Caco-2 (cell line): ENCODE measurements around the gene ATG16L2. TPM values are rescaled to one million over a fixed set of nuclear protein-coding genes. Genes with fewer than 3 reads are reported as not detected.

Experiments used
- BruUV-seq: library from RNA; stranded (reverse); fragments of 400-500 nt; replicated peaks from 2 replicates; lab custom pipeline; 2021; lab: Mats Ljungman, UMichigan
- CTCF ChIA-PET: fragments of 300-600 bp; sonication (Branson Sonifier 250); formaldehyde crosslinking; loops from one replicate; lab custom pipeline; 2022; ENCODE audit warnings: antibody characterized with exemption; lab: Charles Lee
- POLR2A ChIA-PET: fragments of 300-600 bp; sonication (Branson Sonifier 250); formaldehyde crosslinking; loops from one replicate; lab custom pipeline; 2022; ENCODE audit warnings: antibody characterized with exemption; lab: Charles Lee
- DNase-seq, 2 experiments: peaks; one replicate each; pipeline versions ENCODE4 v3.0.0 to v3.0.0-alpha.2; 2020 to 2022
- H3K27me3 ChIP-seq: replicated peaks from 2 replicates; pipeline ENCODE4 v1.6.0; 2011; ENCODE audit warnings: low read length; ENCODE audit not compliant: control insufficient read depth, insufficient read depth
- H3K36me3 ChIP-seq: 2 replicates; pipeline ENCODE4 v1.5.1; 2011; ENCODE audit warnings: low read length; ENCODE audit not compliant: control insufficient read depth, insufficient read depth
- H3K4me1 ChIP-seq: fragments of 250-450 bp; sonication (Bioruptor Pico); 2 replicates; pipeline ENCODE4 v1.5.1; 2020; ENCODE audit warnings: mild to moderate bottlenecking
- H3K4me3 ChIP-seq: 2 replicates; pipeline ENCODE4 v1.5.1; 2011; ENCODE audit warnings: low read depth, mild to moderate bottlenecking, control low read depth, low read length
- H3K9me3 ChIP-seq: fragments of 250-450 bp; sonication (Bioruptor Pico); 2 replicates; pipeline ENCODE4 v1.5.1; 2020; ENCODE audit warnings: mild to moderate bottlenecking, moderate library complexity
- H3K27ac Mint-ChIP-seq: one replicate; pipeline ENCODE4 v1.8.0; 2022; ENCODE audit warnings: mixed read lengths; ENCODE audit not compliant: unreplicated experiment
- H3K27me3 Mint-ChIP-seq: one replicate; pipeline ENCODE4 v1.8.0; 2022; ENCODE audit warnings: mixed read lengths; ENCODE audit not compliant: insufficient read depth, unreplicated experiment
- H3K36me3 Mint-ChIP-seq: one replicate; pipeline ENCODE4 v1.8.0; 2022; ENCODE audit warnings: mild to moderate bottlenecking, mixed read lengths; ENCODE audit not compliant: insufficient read depth, unreplicated experiment
- H3K4me1 Mint-ChIP-seq: one replicate; pipeline ENCODE4 v1.8.0; 2022; ENCODE audit warnings: low read depth, mixed read lengths; ENCODE audit not compliant: unreplicated experiment
- H3K4me3 Mint-ChIP-seq: one replicate; pipeline ENCODE4 v1.8.0; 2022; ENCODE audit warnings: mild to moderate bottlenecking, moderate library complexity, mixed read lengths; ENCODE audit not compliant: unreplicated experiment
- H3K9me3 Mint-ChIP-seq: one replicate; pipeline ENCODE4 v1.8.0; 2022; ENCODE audit warnings: mixed read lengths; ENCODE audit not compliant: unreplicated experiment
- CTCF ChIP-seq, 2 experiments: fragments of 200-600 bp in 1 of 2; IDR thresholded peaks; 1 replicate in 1 of 2; 2 replicates in 1 of 2; pipeline versions ENCODE4 v1.5.1 to v1.8.0; 2011 to 2022; ENCODE audit warnings: antibody characterized with exemption in 1 of 2, control low read depth in 1 of 2, inconsistent platforms in 1 of 2, low read depth in 1 of 2, low read length in 1 of 2, mild to moderate bottlenecking in 1 of 2, moderate library complexity in 1 of 2; ENCODE audit not compliant: insufficient read depth in 1 of 2, severe bottlenecking in 1 of 2, unreplicated experiment in 1 of 2
- intact Hi-C: fragments of 100-400 bp; cut with micrococcal nuclease; formaldehyde crosslinking; loops from one replicate; pipeline ENCODE4 v1.10.0; 2022; ENCODE audit not compliant: unreplicated experiment
- total RNA-seq: library from RNA; stranded (reverse); gene quantifications from 2 replicates; pipeline ENCODE4 v1.2.3, GENCODE V29; 2022

The ATG16L2 gene
- total RNA-seq, 1 experiment from 2014 or later, result 19.3 TPM

GRCh38 chr11:72792437-72793021, 21.7 kb upstream of the ATG16L2 start:
- Histone ChIP-seq H3K9me3 (no peaks in the 10 kb centered on the region), H3K4me3 (no peak overlapping the region), H3K4me1 (peaks cover 38% of the 10 kb centered on the region), H3K27me3 (no peaks in the 10 kb centered on the region), H3K36me3 (0 out of 2 replicates have a peak, but pooled peaks cover 2% of the 10 kb centered on the region)
- H3K4me1 Mint-ChIP-seq, result peaks cover 30% of the 10 kb centered on the region
- peak overlapping the region; percentile 91 for H3K27ac Mint-ChIP-seq
- no TSS peak for BruUV-seq
- peak in 1 of 2 experiments; percentile 3 for TF ChIP-seq CTCF (IDR thresholded peaks at IDR 0.05; ENCODE audit: insufficient read depth in 1 of 2, low read depth in 1 of 2, low read length in 1 of 2, severe bottlenecking in 1 of 2, unreplicated experiment in 1 of 2)
- H3K9me3 Mint-ChIP-seq, result no peaks in the 10 kb centered on the region
- intact Hi-C loops, result loop anchor here (1.0 kb wide), 3 partner anchors 13 to 40 kb away; partner anchors contain the start of gene ARAP1
- DNase-seq, result no peak
- ChIA-PET CTCF (interaction anchor here (0.7 to 4.0 kb wide), 3 partner anchors 13 to 67 kb away, joined by 3 to 74 read pairs (median 12); no protein-coding TSS in a partner anchor), POLR2A (interaction anchor here (0.6 to 1.4 kb wide), 3 partner anchors 14 to 67 kb away, joined by 3 to 6 read pairs (median 3); no protein-coding TSS in a partner anchor)
- H3K36me3 Mint-ChIP-seq, result peaks cover 11% of the 10 kb centered on the region
- no peaks in the 10 kb centered on the region for H3K27me3 Mint-ChIP-seq
- H3K4me3 Mint-ChIP-seq, result no peak overlapping the region

- no TSS peak for BruUV-seq
- Mint-ChIP-seq H3K4me1 (peaks cover 25% of the 10 kb centered on the region), H3K9me3 (no peaks in the 10 kb centered on the region), H3K27ac (peak overlapping the region; percentile 91), H3K27me3 (no peaks in the 10 kb centered on the region), H3K4me3 (peak overlapping the region; percentile 82), H3K36me3 (peaks cover 8% of the 10 kb centered on the region)
- POLR2A ChIA-PET, result interaction anchor here (0.6 to 1.4 kb wide), 3 partner anchors 14 to 68 kb away, joined by 3 to 6 read pairs (median 4); no protein-coding TSS in a partner anchor
- H3K27me3 ChIP-seq, result no peaks in the 10 kb centered on the region
- TF ChIP-seq CTCF (IDR thresholded peaks at IDR 0.05; ENCODE audit: insufficient read depth in 1 of 2, low read depth in 1 of 2, low read length in 1 of 2, severe bottlenecking in 1 of 2, unreplicated experiment in 1 of 2), result no peak
- no peaks in the 10 kb centered on the region for H3K9me3 ChIP-seq
- H3K4me1 ChIP-seq, result peaks cover 33% of the 10 kb centered on the region
- intact Hi-C loops, result loop anchor here (1.0 kb wide), 3 partner anchors 14 to 41 kb away; partner anchors contain the start of gene ARAP1
- DNase-seq, result no peak
- CTCF ChIA-PET, result interaction anchor here (1.8 to 4.0 kb wide), 4 partner anchors 14 to 109 kb away, joined by 12 to 74 read pairs (median 21); no protein-coding TSS in a partner anchor
- H3K4me3 ChIP-seq, result no peak overlapping the region
- H3K36me3 ChIP-seq, result 0 out of 2 replicates have a peak, but pooled peaks cover under 1% of the 10 kb centered on the region
Observed at GRCh38 chr11:72793076-72793424, 21.2 kb upstream of the ATG16L2 start.
